Calu3 (cell line): ENCODE measurements around the gene PLEKHF1. TPM values are rescaled to one million over a fixed set of nuclear protein-coding genes. Genes with fewer than 3 reads are reported as not detected.

ENCODE experiments used
- BruUV-seq: library from RNA; stranded (reverse); fragments of 400-500 nt; replicated peaks from 2 replicates; lab custom pipeline; 2021; lab: Mats Ljungman, UMichigan
- CTCF ChIA-PET: fragments of 300-600 bp; sonication (Branson Sonifier 250); formaldehyde crosslinking; loops from one replicate; lab custom pipeline; 2022; ENCODE audit warnings: antibody characterized with exemption; lab: Charles Lee
- DNase-seq: peaks from one replicate; pipeline ENCODE4 v3.0.0; 2022
- H3K27ac Mint-ChIP-seq: one replicate; pipeline ENCODE4 v1.8.0; 2022; ENCODE audit warnings: mixed read lengths; ENCODE audit not compliant: unreplicated experiment
- H3K27me3 Mint-ChIP-seq: one replicate; pipeline ENCODE4 v1.8.0; 2022; ENCODE audit warnings: mixed read lengths; ENCODE audit not compliant: unreplicated experiment
- H3K36me3 Mint-ChIP-seq: one replicate; pipeline ENCODE4 v1.8.0; 2022; ENCODE audit warnings: mild to moderate bottlenecking, moderate library complexity, mixed read lengths; ENCODE audit not compliant: insufficient read depth, unreplicated experiment
- H3K4me1 Mint-ChIP-seq: one replicate; pipeline ENCODE4 v1.8.0; 2022; ENCODE audit warnings: mild to moderate bottlenecking, low read depth, mixed read lengths; ENCODE audit not compliant: unreplicated experiment
- H3K4me3 Mint-ChIP-seq: one replicate; pipeline ENCODE4 v1.8.0; 2022; ENCODE audit warnings: mild to moderate bottlenecking, low read depth, moderate library complexity, mixed read lengths; ENCODE audit not compliant: unreplicated experiment
- H3K9me3 Mint-ChIP-seq: one replicate; pipeline ENCODE4 v1.8.0; 2022; ENCODE audit warnings: low read depth, mixed read lengths; ENCODE audit not compliant: unreplicated experiment
- intact Hi-C: fragments of 100-400 bp; cut with micrococcal nuclease; formaldehyde crosslinking; loops from one replicate; pipeline ENCODE4 v1.10.0; 2022; ENCODE audit not compliant: unreplicated experiment
- total RNA-seq: library from RNA; stranded (reverse); gene quantifications from 2 replicates; pipeline ENCODE4 v1.2.3, GENCODE V29; 2022
- TF ChIP-seq, protein P1 (sequence below): fragments of 200-600 bp; IDR thresholded peaks from one replicate; pipeline ENCODE4 v1.8.0; 2022; ENCODE audit warnings: antibody characterized with exemption; ENCODE audit not compliant: unreplicated experiment

PLEKHF1 gene
- total RNA-seq, 1 experiment from 2014 or later: 2.9 TPM

DNA sequence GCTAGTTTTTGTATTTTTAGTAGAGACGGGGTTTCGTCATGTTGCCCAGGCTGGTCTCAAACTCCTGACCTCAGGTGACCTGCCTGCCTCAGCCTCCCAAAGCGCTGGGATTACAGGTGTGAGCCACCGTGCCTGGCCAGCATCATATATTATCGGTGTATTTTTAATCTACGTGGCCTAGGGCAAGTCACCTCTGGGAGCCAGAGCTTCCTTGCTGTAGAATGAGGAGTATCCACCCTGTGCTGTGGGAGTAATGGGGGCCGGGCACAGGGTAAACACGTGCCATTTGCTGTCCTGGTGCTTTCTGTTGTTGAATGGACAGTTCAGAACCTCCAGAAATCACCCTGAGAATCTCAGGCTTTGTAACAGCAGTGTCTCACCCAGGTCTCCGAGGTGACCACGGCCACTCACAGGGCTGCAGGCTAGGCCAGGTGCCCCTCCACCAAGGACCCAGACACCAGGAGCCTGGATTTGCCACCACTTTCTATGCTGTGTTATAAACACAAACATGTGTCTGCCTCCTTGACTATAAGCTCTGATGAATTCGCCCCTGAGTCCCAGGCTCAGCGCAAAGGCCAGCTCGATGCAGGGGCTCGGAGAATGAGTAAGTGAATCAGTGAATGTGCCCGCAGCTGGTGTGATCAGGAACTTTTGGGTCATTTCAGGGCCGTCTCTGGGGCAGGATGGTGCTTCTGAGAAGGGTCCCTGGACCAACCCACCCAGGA, 36.4 kb upstream of the PLEKHF1 start:
- Mint-ChIP-seq H3K27ac (no peak overlapping the region), H3K36me3 (no peaks in the 10 kb centered on the region)

GRCh38 chr19:29629836-29630534, 35.3 kb upstream of the PLEKHF1 start:
- CTCF ChIA-PET: no interaction called here
- H3K4me3 Mint-ChIP-seq: no peak overlapping the region
- H3K27me3 Mint-ChIP-seq: no peaks in the 10 kb centered on the region
- no TSS peak for BruUV-seq
- no peaks in the 10 kb centered on the region for H3K36me3 Mint-ChIP-seq
- no peak for DNase-seq
- TF ChIP-seq, protein P1, sequence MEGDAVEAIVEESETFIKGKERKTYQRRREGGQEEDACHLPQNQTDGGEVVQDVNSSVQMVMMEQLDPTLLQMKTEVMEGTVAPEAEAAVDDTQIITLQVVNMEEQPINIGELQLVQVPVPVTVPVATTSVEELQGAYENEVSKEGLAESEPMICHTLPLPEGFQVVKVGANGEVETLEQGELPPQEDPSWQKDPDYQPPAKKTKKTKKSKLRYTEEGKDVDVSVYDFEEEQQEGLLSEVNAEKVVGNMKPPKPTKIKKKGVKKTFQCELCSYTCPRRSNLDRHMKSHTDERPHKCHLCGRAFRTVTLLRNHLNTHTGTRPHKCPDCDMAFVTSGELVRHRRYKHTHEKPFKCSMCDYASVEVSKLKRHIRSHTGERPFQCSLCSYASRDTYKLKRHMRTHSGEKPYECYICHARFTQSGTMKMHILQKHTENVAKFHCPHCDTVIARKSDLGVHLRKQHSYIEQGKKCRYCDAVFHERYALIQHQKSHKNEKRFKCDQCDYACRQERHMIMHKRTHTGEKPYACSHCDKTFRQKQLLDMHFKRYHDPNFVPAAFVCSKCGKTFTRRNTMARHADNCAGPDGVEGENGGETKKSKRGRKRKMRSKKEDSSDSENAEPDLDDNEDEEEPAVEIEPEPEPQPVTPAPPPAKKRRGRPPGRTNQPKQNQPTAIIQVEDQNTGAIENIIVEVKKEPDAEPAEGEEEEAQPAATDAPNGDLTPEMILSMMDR: no peak
- H3K27ac Mint-ChIP-seq: no peak overlapping the region
- H3K9me3 Mint-ChIP-seq: no peaks in the 10 kb centered on the region
- intact Hi-C loops: no loop called here
- H3K4me1 Mint-ChIP-seq: no peaks in the 10 kb centered on the region

More for the DNA sequence above, 36.4 kb upstream of the PLEKHF1 start:
- Mint-ChIP-seq H3K9me3 (no peaks in the 10 kb centered on the region), H3K4me3 (no peak overlapping the region), H3K4me1 (no peaks in the 10 kb centered on the region), H3K27me3 (no peaks in the 10 kb centered on the region)
- TF ChIP-seq, protein P1: no peak
- BruUV-seq: no TSS peak
- DNase-seq: no peak
- intact Hi-C loops: no loop called here
- CTCF ChIA-PET: no interaction called here

- intact Hi-C loops: no loop called here
- TF ChIP-seq, protein P1: no peak
- Mint-ChIP-seq H3K27me3 (peaks cover 4% of the 10 kb centered on the region), H3K36me3 (no peaks in the 10 kb centered on the region), H3K4me3 (no peak overlapping the region), H3K9me3 (no peaks in the 10 kb centered on the region), H3K27ac (no peak overlapping the region), H3K4me1 (no peaks in the 10 kb centered on the region)
- no peak for DNase-seq
- CTCF ChIA-PET: no interaction called here
- no TSS peak for BruUV-seq
Observed at GRCh38 chr19:29630655-29631054, 34.6 kb upstream of the PLEKHF1 start.

DNA sequence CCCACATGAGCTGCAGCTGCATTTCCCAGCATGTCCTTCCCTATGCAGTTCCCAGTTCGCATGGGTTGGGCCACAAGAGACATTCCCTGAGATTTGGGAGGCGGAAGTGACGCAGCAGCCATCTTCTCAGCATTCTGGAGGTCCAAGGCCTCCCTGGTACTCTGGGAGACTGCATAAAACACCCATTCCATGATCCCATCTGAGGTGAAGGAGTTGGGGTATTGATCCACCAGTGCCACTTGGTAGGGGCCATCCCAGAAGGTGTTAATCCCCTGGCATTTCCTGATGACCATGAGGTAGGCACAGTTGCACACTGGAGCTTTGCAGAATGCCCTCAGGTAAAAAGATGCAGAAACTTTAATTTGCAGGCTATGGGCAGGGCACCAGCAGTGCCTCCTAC, 33.8 kb upstream of the PLEKHF1 start:
- no peak overlapping the region for H3K4me3 Mint-ChIP-seq
- no peak for DNase-seq
- CTCF ChIA-PET: no interaction called here
- H3K27me3 Mint-ChIP-seq: peaks cover 12% of the 10 kb centered on the region
- no peak overlapping the region for H3K27ac Mint-ChIP-seq
- no peaks in the 10 kb centered on the region for H3K4me1 Mint-ChIP-seq
- no peaks in the 10 kb centered on the region for H3K9me3 Mint-ChIP-seq
- TF ChIP-seq, protein P1: no peak
- H3K36me3 Mint-ChIP-seq: no peaks in the 10 kb centered on the region
- BruUV-seq: no TSS peak
- intact Hi-C loops: no loop called here
